Fibroblast of villous mesenchyme (primary cell): ENCODE data around the gene CCDC90B. TPM values are rescaled to one million over a fixed set of nuclear protein-coding genes. Genes with fewer than 3 reads are reported as not detected.

Source experiments
- DNase-seq: peaks from one replicate; pipeline ENCODE4 v3.0.0-alpha.2; 2010; ENCODE audit warnings: low read depth
- H3K4me3 ChIP-seq: 2 replicates; pipeline ENCODE4 v1.5.1; 2011; ENCODE audit warnings: low read depth, mild to moderate bottlenecking, low read length
- total RNA-seq: library from RNA; depleted of rRNA; stranded (reverse); fragments of >200 nt; gene quantifications from 2 replicates; pipeline ENCODE4 v1.2.3, GENCODE V29; 2012
- TF ChIP-seq, protein P1 (sequence below): IDR thresholded peaks from 2 replicates; pipeline ENCODE4 v1.5.1; 2012; ENCODE audit warnings: low read depth, mild to moderate bottlenecking, low read length; ENCODE audit not compliant: insufficient read depth

CCDC90B gene
- total RNA-seq, 1 donor = 73.0 TPM

DNA sequence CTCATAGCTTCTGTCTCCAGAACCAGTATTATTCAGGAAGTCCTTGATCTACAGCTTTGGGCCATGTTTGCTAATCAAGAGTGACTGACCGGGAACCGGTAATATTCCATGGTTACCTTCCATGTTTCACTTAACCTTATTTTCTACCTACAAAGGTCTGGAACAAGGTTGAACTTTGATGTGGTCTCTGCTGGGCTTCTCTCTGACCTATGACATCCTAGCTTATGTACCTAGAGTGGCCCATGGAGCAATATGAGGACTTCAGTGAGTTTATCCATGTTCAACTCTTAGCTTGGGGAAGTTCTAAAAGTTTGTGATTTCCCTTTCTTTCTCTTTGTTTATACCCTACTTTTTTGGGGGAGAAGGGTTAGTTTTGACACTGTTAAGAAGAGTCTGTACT lies 33.2 kb downstream of the CCDC90B start:
- TF ChIP-seq, protein P1, sequence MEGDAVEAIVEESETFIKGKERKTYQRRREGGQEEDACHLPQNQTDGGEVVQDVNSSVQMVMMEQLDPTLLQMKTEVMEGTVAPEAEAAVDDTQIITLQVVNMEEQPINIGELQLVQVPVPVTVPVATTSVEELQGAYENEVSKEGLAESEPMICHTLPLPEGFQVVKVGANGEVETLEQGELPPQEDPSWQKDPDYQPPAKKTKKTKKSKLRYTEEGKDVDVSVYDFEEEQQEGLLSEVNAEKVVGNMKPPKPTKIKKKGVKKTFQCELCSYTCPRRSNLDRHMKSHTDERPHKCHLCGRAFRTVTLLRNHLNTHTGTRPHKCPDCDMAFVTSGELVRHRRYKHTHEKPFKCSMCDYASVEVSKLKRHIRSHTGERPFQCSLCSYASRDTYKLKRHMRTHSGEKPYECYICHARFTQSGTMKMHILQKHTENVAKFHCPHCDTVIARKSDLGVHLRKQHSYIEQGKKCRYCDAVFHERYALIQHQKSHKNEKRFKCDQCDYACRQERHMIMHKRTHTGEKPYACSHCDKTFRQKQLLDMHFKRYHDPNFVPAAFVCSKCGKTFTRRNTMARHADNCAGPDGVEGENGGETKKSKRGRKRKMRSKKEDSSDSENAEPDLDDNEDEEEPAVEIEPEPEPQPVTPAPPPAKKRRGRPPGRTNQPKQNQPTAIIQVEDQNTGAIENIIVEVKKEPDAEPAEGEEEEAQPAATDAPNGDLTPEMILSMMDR = no peak
- DNase-seq = no peak
- H3K4me3 ChIP-seq = no peak overlapping the region

DNA sequence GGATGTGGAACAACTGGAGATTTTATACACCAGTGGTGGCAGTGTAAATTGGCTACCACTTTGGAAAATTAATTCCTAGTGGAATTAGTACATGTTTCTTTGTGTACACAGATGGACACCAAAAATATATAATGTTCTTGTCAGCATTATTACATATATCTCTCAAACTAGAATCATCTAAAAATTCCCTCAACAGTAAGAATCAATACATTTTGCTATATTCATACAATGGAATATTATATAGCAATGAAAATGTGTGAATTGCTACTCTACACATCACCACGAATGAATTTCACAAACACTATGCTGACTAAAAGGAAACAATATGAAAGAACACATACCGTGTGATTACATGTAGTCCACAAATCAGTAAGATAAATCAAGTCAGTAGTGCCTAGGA lies 33.9 kb downstream of the CCDC90B start:
- no peak overlapping the region for H3K4me3 ChIP-seq
- TF ChIP-seq, protein P1 = no peak
- DNase-seq = no peak

DNA sequence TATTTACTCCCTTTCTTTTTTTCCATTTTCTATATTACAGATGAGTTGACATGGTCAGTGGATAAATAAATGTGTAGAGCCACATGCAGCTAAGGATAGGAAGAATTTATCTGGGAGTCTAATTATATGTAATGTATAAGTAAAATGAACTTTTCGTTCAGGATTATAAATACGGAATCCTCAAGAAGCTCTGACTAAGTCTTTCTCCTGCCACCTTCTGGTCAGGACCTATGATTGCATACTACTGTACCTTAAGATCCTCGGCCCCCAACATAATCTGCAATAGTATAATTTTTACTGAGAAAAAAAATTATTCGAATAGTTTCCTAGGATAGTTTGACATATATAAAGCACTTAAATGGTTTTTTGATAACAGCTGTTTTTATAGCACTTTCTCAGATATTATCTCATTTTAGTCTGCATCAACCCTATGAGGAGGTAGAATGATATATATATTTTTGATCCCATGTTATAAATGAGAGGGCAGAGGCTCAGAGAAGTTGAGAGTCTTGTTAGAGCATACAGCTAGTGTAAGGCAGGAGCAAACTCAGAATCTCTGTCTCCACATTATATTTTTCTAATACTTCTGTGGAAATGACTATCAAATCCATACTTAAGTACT lies 36.1 kb downstream of the CCDC90B start:
- peak; percentile 65 for DNase-seq
- no peak overlapping the region for H3K4me3 ChIP-seq
- TF ChIP-seq, protein P1 = peak; percentile 73

DNA sequence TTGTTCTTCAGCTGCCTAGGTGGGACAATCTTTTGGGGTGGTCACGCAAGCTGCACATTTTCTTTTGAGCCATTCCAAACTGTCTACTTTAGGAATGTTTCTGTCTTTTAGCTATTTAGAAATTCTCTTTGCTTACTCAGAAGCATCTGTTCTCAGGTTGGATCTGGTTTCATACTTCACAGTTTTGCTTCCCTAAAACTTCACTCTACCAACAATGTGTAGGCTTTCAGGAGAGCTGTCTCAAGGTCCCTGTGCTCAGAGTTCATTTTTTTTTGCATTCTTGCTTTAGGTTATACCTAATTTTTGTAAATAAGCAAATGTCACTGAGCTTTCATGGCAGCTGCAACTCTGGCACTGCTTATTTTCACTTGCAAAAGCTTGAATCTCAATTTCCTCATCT lies 36.7 kb downstream of the CCDC90B start:
- TF ChIP-seq, protein P1 = no peak
- no peak for DNase-seq
- no peak overlapping the region for H3K4me3 ChIP-seq

DNA sequence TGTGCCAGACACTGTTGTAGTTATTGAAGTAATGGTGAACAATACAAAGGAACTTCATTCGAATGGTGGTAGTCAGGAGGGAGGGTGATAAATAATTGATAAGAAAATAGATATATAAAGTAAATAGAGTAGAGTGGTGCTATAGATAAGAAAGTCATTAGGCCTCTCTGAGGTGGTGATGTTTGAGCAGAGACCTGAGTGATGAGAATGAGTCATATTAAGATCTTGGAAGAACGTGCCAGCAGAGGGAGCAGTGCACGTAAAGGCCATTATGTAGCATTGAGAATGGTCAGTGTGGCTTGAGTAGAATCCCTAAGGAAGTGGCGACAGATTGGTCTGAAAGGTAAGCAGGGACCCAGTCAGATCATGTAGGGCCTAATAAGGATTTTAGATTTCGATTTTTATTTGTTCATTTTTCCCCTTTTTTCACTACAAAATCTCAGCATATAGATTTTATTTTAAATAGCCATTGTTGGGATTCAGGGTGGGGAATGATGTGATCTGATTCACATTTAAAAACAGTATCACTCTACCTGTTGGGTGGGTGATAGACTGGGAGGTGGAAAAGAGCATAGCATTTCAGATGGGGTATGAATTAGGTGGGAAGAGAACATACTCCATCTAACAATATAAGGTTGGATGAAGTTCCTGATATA lies 44.7 kb downstream of the CCDC90B start:
- DNase-seq = peak; percentile 70
- TF ChIP-seq, protein P1 = peak; percentile 70

DNA sequence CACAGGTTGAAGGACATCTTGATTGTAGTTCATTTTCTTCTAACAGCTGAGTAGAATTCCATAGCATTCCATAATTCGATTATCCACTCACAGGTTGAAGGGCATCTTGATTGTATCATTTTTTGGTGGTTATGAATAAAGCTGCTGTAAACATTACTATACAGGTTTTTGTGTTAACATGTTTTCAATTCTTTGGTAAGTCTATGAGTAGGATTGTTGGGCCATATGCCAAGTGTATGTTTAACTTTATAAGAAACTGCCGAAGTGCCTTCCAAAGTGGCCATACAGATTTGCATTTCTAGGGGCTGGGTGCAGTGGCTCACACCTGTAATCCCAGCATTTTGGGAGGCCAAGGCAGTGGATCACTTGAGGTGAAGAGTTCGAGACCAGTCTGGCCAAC lies 48.1 kb downstream of the CCDC90B start:
- DNase-seq = peak; percentile 17
- TF ChIP-seq, protein P1 = no peak
- H3K4me3 ChIP-seq = no peak overlapping the region

More for the DNA sequence above, 44.7 kb downstream of the CCDC90B start:
- no peak overlapping the region for H3K4me3 ChIP-seq

DNA sequence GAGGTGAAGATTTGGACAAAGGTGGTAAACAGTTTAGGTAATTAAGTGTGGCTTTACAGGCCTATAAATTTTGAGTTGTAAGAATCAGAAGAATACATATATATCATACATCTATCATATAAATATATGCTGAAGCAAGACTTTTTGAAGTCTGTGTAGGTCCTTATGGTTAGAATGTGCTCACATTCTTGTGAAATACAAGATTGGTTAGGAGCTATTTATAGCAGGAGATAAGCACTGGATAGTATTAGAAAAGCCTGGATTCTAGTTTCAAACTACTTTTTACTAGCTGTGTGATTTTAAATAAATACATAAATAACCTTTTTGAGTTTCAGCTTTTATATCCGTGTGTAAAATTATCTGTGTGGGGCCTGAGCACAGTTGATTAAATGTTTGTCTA lies 50.3 kb downstream of the CCDC90B start:
- peak; percentile 55 for DNase-seq
- TF ChIP-seq, protein P1 = no peak
- H3K4me3 ChIP-seq = no peak overlapping the region
